SH-SY5Y (cell line): ENCODE results near the gene XCR1.

ENCODE experiments used
- GATA2 ChIP-seq: IDR thresholded peaks from 2 replicates; pipeline ENCODE4 v1.6.1; 2011; ENCODE audit warnings: mild to moderate bottlenecking, low read depth, low read length
- GATA3 ChIP-seq: IDR thresholded peaks from 2 replicates; pipeline ENCODE4 v1.6.1; 2011; ENCODE audit warnings: low read depth, mild to moderate bottlenecking, low read length, moderate library complexity

XCR1 gene

DNA sequence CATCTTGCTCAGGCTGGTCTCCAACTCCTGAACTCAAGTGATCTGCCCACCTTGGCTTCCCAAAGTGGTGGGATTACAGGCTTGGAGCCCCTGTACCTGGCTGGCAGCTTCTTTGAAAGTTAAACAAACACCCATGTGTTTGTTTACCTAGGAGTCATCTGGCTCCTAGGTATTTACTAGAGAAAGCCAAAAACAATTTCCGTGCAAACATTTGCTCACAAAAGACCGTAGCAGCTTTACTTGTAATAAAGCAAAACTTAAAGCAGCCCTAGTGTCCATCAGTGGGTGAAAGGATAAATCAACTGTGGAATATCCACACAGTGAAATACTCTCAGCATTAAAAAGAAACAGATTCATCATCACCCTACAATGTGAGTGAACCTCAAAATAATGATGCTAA is 29.4 kb upstream of the XCR1 start:
- TF ChIP-seq GATA3: no peak
- TF ChIP-seq GATA2: no peak

DNA sequence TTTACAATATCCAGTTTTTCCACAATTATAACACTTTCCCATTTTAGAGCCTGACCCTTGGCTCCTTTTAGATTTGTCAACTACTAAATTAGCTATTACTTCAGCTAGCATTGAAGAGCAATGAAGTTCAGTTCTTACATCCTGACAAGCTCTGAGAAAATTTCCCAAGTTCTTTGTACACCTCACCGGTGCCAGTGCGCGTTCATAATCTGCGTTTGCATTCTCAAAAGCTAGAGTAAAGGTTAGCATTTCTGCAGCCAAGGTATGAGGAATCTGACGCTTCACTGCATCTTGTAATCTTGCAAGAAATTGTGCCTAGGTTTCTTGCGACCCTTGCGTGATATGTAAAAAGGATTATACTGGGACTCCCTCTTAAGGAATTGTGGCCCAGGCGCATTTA is 25.2 kb upstream of the XCR1 start:
- TF ChIP-seq GATA2 (no peak), GATA3 (no peak)

DNA sequence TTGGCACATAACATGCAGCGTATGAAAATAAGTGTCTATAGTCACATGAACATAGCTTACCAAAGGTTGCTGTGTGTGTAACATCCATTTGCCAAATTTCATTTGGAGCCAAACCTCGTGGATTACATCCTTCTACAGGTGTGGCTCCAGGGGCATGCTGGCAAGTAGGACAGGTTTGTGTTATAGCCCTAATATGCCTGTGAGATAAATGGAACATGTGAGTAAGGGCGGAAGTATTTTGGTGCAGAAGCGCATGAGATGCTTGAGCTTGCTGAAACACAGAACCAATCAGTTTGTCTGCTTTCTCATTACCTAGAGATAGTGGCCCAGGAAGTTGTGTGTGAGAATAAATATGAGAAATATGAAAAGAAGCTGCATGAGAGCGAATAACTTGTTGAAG is 21.8 kb upstream of the XCR1 start:
- TF ChIP-seq GATA3: no peak

DNA sequence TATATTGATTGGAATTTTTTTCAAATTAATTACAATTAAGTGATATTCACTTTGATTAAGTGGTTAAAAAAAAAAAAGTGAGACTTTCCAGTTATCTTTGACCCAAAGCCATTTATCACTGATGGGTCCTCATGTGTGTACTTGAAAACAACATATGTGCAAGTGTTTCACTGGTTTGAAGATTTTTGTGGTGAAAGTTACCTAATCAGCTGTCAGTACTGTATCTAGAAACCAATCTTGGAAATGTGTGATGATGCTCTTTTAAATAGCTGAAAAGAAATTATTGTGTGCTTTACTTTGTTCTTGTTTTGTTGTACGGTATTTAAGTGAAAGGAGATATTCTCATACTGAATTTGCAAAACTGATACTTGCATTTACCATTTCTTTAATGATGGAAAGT is 11.6 kb upstream of the XCR1 start:
- TF ChIP-seq GATA2 (no peak), GATA3 (no peak)

DNA sequence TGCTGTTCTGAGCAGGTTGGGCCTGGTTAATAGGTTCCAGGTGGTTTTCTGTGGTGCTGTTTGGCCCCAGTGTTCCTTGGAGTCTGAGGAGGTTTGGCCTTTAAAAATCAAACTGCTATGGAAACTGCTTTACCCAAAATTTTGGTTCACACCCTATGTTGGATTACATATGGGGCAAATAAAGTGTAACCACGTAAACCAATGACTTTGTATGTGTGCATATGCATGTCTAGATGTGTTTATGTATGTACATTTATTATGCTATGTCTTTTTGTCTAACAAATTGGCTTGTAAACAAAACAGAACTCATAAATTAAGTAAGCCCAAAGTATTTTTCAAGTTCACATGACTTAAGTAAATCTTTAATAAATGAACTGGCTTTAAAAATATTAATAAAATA is 8.9 kb upstream of the XCR1 start:
- TF ChIP-seq GATA2: no peak
- no peak for TF ChIP-seq GATA3

DNA sequence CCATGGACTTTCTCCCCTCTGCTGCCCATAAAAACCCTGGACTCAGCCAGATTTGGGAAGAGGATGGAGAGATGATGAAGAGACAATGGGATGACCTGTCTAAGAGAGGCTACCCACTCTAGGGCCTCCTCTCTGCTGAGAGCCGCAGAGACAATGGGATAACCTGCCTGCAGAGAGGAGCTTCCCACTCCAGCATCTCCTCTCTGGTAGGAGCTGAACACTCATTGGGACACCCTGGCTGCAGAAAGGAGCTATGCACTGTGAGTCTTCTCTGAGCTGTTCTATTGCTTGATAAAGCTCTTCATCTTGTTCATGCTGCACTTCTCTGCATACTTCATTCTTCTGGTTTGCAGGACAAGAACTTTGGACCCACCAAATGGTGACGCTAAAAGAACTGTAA is 4.5 kb upstream of the XCR1 start:
- no peak for TF ChIP-seq GATA2
- TF ChIP-seq GATA3: no peak

DNA sequence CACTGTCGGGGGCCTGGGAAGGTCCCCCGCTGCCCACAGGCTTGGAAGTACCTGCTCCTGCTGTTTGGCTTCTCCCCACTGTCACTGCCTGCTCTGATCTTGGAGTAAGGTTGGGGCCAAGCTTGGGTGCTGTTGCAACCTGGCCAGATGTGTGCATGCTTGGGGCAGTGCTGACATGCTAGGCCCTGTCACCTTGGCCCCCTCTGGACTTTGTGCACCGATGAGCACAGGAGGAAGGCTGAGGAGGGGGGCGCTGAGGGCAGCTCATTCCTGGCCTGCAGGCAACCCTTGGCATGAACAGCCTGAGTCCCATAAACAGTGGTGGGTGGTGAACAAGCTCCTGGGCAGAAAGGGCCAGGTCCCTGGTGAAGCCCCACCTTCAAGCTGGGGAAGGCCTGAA is 4.0 kb upstream of the XCR1 start:
- TF ChIP-seq GATA2 (no peak), GATA3 (no peak)

DNA sequence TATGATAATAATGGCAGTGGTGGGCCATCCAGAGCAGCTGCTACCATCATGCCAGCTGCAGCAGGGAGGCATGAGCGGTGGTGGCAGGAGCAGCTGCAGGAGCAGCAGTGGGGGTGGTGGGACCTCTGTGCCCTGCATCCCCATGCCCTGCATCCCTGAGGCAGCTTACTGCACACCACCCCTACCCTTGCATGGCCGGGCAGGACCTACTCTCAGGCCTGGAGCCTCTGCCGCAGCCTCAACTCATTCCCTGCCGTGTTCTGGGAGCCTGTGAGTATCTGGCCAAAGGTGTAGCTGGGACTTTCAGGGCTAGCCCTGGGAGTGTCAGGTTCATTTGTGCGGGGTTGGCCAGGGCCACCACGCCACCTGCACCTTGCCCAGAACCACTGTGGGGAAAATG is 3.3 kb upstream of the XCR1 start:
- TF ChIP-seq GATA3: no peak
- TF ChIP-seq GATA2: no peak

DNA sequence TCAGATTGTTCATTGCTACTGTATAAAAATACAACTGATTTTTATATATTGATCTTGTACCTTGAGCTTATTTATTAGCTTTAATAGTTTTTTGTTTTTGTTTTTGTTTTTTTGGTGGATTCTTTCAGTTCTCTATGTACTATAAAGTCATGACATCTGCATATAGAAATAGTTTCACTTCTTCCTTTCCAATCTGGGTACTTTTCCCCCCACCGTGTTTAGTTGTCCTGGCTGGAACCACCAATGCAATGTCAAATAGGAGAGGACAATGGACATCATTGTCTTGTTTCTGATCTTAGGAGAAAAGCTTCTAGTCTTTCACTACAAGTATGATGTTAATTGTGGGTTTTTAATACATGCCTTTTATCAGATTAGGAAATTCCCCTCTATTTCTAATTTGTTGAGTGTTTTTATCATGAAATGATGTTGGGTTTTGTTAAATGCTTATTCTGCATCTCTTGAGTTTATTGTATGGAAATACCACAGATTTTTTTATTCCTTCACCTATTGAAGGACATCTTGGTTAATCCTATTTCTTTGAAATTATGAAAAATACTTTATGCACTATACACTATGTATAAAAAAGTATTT is 2.8 kb upstream of the XCR1 start:
- TF ChIP-seq GATA2 (no peak), GATA3 (no peak)

DNA sequence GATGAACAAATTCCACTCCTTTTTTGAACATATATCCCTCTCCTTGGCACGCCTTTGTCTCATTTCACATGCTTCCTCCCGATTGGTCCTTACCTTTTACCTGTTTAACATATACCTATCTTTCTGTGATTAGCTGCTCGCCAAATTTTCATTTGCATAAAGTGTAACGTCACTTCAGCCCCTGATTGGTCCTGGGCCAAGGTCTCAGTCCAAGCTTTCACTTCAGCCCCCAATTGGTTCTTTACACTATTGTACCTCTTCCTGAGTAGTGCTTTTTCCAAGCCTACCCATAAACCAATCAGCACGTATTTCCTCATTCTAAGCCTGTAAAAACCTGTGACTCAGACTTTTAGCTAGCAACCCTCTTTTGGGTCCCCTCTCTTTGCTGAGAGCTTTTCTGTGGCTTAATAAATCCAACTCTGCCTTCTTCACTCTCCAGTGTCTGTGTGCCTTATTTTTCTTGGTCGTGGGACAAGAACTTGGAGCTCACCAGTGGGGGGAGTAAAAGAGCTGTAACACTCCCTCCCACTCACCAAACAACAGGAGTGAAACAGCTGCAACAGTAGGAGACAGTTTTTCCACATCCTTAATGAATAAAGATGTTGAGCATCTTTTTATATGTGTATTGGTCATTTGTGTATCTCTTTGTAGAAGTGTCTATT is 584 bp upstream of the XCR1 start:
- TF ChIP-seq GATA3 (no peak), GATA2 (no peak)

DNA sequence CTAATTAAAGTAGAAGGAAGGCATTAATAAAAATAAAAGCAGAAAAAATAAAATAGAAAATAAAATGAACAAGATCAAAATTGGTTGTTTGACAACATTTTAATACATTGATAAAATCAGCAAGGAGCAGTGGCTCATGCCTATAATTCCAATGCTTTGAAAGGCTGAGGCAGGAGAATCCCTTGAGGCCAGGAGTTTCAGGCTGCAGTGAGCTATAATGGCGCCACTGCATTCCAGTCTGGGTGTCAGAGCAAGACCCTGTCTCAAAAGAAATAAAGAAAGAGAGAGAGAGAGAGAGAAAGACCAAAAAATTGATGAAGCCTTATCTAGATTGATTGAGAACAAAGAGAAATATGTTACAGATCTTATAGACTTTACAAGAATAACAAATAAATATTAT is 2.1 kb downstream of the XCR1 start:
- TF ChIP-seq GATA3: no peak
- no peak for TF ChIP-seq GATA2

DNA sequence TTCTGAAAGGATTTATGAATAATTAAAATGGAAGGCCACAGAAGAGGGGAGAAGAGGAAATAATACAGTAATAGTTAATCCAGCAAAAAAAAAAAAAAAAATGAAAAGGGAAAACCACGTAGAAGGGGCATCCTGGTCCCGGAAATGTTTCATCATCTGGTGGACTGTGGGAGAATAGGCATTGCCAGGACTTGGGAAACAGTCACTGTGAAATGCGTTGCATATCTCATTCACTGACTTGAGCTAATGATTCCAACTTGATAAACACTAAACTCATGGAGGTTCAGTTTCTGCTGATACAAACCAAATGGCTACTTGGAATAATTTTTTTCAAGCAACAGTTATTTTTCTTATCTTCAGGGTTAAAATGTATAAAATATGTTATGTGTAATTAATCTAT is 3.2 kb downstream of the XCR1 start:
- TF ChIP-seq GATA2: no peak
- no peak for TF ChIP-seq GATA3

DNA sequence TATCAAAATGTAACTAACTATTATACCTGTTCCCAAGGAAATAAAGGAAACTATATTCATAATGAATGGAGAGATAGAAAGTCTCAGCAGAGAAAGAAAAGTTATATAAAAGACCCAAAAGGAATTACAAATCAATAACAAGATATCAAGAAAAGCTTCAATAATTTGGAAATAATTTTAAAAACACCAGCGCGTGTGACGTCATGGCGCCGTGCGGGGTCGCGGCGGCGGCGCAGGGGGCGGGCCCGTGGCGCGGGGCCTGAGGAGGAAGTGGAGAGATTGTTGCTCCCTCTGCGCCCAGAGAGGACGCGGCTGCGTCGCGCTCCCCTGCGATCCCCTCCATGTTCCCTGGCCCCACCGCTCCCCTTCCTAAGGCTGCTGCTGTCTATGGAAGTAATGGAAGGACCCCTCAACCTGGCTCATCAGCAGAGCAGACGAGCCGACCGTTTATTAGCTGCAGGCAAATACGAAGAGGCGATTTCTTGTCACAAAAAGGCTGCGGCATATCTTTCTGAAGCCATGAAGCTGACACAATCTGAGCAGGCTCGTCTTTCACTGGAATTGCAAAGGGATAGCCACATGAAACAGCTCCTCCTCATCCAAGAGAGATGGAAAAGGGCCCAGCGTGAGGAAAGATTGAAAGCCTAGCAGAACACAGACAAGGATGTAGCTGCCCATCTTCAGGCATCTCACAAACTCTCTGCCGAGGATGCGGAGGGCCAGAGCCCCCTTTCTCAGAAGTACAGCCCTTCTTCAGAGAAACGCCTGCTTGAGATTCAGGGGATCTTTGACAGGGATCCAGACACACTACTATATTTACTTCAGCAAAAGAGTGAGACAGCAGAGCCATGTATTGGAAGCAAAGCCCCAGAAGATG is 4.1 kb downstream of the XCR1 start:
- TF ChIP-seq GATA3 (no peak), GATA2 (no peak)

DNA sequence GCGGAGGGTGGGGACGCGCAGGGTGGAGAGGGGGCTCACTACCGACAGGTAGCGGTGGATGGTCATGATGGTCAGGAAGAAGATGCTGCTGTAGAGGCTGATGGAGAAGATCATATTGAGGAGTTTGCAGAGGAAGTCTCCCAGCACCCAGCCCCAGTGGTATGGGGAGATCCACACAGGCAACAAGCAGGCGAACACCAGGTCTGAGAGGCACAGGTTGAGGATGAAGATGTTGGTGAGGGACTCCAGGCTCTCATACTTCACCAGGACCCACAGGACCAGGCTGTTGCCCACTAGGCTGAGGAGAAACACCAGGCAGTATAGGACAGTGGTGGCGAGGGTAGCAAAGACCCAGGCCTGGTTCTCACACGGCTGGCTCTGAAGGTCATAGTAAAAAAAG is 5.8 kb downstream of the XCR1 start:
- TF ChIP-seq GATA2: no peak
- TF ChIP-seq GATA3: no peak
